GM18511 (cell line): Measurements from ENCODE around the gene TBX21.

Experiments
- ATAC-seq: cut with Tn5 transposase; IDR thresholded peaks from one replicate; pipeline ENCODE4 v1.9.1; 2021; ENCODE audit warnings: mild to moderate bottlenecking, moderate library complexity; ENCODE audit not compliant: unreplicated experiment

The TBX21 gene

GRCh38 chr17:47712330-47713023, 20.6 kb upstream of the TBX21 start:
- ATAC-seq = no peak

- ATAC-seq = no peak
These were observed 18.9 kb upstream of the TBX21 start for GRCh38 chr17:47713980-47714700.

- ATAC-seq = peak; percentile 46
These were observed 18.2 kb upstream of the TBX21 start for GRCh38 chr17:47714773-47715396.

- no peak for ATAC-seq
These were observed 17.2 kb upstream of the TBX21 start for GRCh38 chr17:47715669-47716325.

- ATAC-seq = no peak
These were observed 16.7 kb upstream of the TBX21 start for GRCh38 chr17:47716375-47716774.

GRCh38 chr17:47717261-47717697, 15.8 kb upstream of the TBX21 start:
- no peak for ATAC-seq

- ATAC-seq = no peak
These were observed 14.9 kb upstream of the TBX21 start for GRCh38 chr17:47717979-47718621.

GRCh38 chr17:47718634-47719405, 14.2 kb upstream of the TBX21 start:
- ATAC-seq = no peak

GRCh38 chr17:47719411-47720152, 13.5 kb upstream of the TBX21 start:
- ATAC-seq = no peak

GRCh38 chr17:47720196-47720595, 12.8 kb upstream of the TBX21 start:
- no peak for ATAC-seq

GRCh38 chr17:47720754-47721533, 12.1 kb upstream of the TBX21 start:
- no peak for ATAC-seq

- no peak for ATAC-seq
These were observed 11.3 kb upstream of the TBX21 start for GRCh38 chr17:47721725-47722124.

- ATAC-seq = no peak
These were observed 8.3 kb upstream of the TBX21 start for GRCh38 chr17:47724705-47725104.

GRCh38 chr17:47725446-47726111, 7.5 kb upstream of the TBX21 start:
- no peak for ATAC-seq

GRCh38 chr17:47726796-47727703, 6.0 kb upstream of the TBX21 start:
- no peak for ATAC-seq

- no peak for ATAC-seq
These were observed 5.4 kb upstream of the TBX21 start for GRCh38 chr17:47727704-47728036.

GRCh38 chr17:47728214-47728877, 4.7 kb upstream of the TBX21 start:
- no peak for ATAC-seq
